NCI-H2171 (cell line): Measurements from ENCODE around the gene ANGPTL3.

Source experiments
- DNase-seq: peaks from one replicate; lab custom pipeline; 2025; lab: John Stamatoyannopoulos, UW

ANGPTL3 gene

GRCh38 chr1:62625415-62625814, 28.1 kb downstream of the ANGPTL3 start:
- DNase-seq: no peak

GRCh38 chr1:62628506-62628905, 31.2 kb downstream of the ANGPTL3 start:
- DNase-seq: no peak

DNA sequence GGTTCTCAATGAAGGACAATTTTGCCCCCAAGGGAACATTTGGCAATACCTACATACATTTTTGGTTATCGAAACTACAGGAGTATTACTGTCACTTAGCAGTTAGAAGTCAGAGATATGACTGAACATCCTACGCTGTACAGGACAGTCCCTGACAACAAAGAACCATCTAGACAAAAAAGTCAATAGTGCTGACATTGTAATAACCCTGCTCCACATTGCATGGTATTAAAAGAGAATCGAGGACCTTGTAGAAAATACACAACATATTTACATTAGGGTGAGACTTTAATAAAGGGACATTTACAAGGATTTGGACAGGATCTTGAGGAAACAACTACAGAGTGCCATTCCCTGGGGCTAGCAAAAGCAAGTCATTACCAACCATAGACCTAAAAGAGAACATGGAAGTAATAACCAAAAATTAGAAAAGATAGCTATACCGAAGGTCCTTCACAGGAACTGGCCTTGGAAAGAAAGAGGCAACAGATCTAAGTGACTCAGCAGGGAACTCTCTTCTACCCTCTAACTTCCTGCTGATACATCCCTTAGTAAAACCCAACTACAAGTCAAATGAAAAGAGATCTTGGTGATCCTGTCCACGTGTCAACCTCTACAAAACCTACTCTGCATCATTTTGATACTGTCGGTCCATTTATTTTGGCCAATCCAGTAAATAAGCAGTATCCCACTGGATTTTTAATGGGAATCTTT, 40.2 kb downstream of the ANGPTL3 start:
- DNase-seq: no peak

GRCh38 chr1:62643283-62643682, 46.0 kb downstream of the ANGPTL3 start:
- no peak for DNase-seq

DNA sequence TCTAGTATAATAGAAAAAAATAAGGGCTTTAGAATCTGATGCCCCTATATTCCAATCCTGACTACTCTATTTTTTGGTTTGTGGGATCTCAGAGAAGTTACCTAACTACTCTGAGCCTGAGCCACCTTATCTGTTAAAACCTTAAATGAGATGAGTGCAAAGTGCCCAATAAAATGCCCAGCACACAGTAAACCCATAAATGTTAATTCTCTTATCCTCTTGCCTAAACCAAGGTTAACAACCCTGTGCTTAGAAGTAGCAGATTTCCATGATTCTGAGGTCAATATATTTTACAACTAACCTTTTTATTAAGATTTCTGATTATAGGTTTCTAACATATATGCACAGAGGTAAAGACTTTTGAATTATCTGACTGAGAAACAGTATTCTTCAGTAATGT, 55.1 kb downstream of the ANGPTL3 start:
- no peak for DNase-seq

GRCh38 chr1:62654744-62655143, 57.4 kb downstream of the ANGPTL3 start:
- no peak for DNase-seq
